ENCODE measurements around the gene MRPL17.
"Not testable (repeated sequence)": the region's sequence is repeated elsewhere in the genome, so short reads cannot be mapped to it uniquely, and the experiment has no call there.

MRPL17 gene

GRCh38 chr11:6719576-6719975, 36.4 kb upstream of the MRPL17 start:
- DNase-seq (ENCODE audit: extremely low read depth, insufficient read length) = no peak
- Histone ChIP-seq H3K36me3 (ENCODE audit: control insufficient read depth, insufficient read depth, low read length) (peaks cover 8% of the 10 kb centered on the region), H3K27me3 (replicated peaks; ENCODE audit: control insufficient read depth, insufficient read depth, low read length) (no peaks in the 10 kb centered on the region), H3K4me3 (replicated peaks; ENCODE audit: low read depth, low read length) (no peak overlapping the region)
- no peak for TF ChIP-seq CTCF (IDR thresholded peaks at IDR 0.05; ENCODE audit: insufficient read depth, low read length, poor library complexity, severe bottlenecking)

- DNase-seq (ENCODE audit: extremely low read depth, insufficient read length) = no peak
- peaks cover 8% of the 10 kb centered on the region for H3K36me3 ChIP-seq (ENCODE audit: control insufficient read depth, insufficient read depth, low read length)
- no peak overlapping the region for H3K4me3 ChIP-seq (replicated peaks; ENCODE audit: low read depth, low read length)
- H3K27me3 ChIP-seq (replicated peaks; ENCODE audit: control insufficient read depth, insufficient read depth, low read length) = no peaks in the 10 kb centered on the region
- TF ChIP-seq CTCF (IDR thresholded peaks at IDR 0.05; ENCODE audit: insufficient read depth, low read length, poor library complexity, severe bottlenecking) = no peak
These were observed 34.3 kb upstream of the MRPL17 start for GRCh38 chr11:6717426-6717825.

- not testable (repeated sequence) for DNase-seq (ENCODE audit: extremely low read depth, insufficient read length); H3K36me3 ChIP-seq (ENCODE audit: control insufficient read depth, insufficient read depth, low read length); H3K27me3 ChIP-seq (replicated peaks; ENCODE audit: control insufficient read depth, insufficient read depth, low read length); H3K4me3 ChIP-seq (replicated peaks; ENCODE audit: low read depth, low read length)
- peak; percentile 62 for TF ChIP-seq CTCF (IDR thresholded peaks at IDR 0.05; ENCODE audit: insufficient read depth, low read length, poor library complexity, severe bottlenecking)
These were observed 28.4 kb upstream of the MRPL17 start for GRCh38 chr11:6711552-6711951.

- no peak for TF ChIP-seq CTCF (IDR thresholded peaks at IDR 0.05; ENCODE audit: insufficient read depth, low read length, poor library complexity, severe bottlenecking)
- no peak for DNase-seq (ENCODE audit: extremely low read depth, insufficient read length)
- H3K36me3 ChIP-seq (ENCODE audit: control insufficient read depth, insufficient read depth, low read length) = peaks cover 1% of the 10 kb centered on the region; the same call in 1 of the 2 replicates
- no peak overlapping the region for H3K4me3 ChIP-seq (replicated peaks; ENCODE audit: low read depth, low read length)
- no peaks in the 10 kb centered on the region for H3K27me3 ChIP-seq (replicated peaks; ENCODE audit: control insufficient read depth, insufficient read depth, low read length)
These were observed 25.7 kb upstream of the MRPL17 start for GRCh38 chr11:6708876-6709275.

- Histone ChIP-seq H3K36me3 (ENCODE audit: control insufficient read depth, insufficient read depth, low read length) (peaks cover 1% of the 10 kb centered on the region; the same call in 1 of the 2 replicates), H3K4me3 (replicated peaks; ENCODE audit: low read depth, low read length) (no peak overlapping the region), H3K27me3 (replicated peaks; ENCODE audit: control insufficient read depth, insufficient read depth, low read length) (no peaks in the 10 kb centered on the region)
- TF ChIP-seq CTCF (IDR thresholded peaks at IDR 0.05; ENCODE audit: insufficient read depth, low read length, poor library complexity, severe bottlenecking) = peak; percentile 88
- no peak for DNase-seq (ENCODE audit: extremely low read depth, insufficient read length)
These were observed 22.9 kb upstream of the MRPL17 start for GRCh38 chr11:6705905-6706535.
